Stomach (tissue), 9 donors: ENCODE data around the gene MOCS2. TPM values are rescaled to one million over a fixed set of nuclear protein-coding genes. Genes with fewer than 3 reads are reported as not detected.
A peak's percentile ranks its signal among the peaks of the same experiment; 100 is the strongest.

Experiments used
- DNase-seq, 2 donors: peaks; one replicate each; pipeline versions ENCODE4 v3.0.0 to v3.0.0-alpha.2; 2013 to 2019
- H3K27ac ChIP-seq, 5 donors: fragments of 200-600 bp in 4 of 5; sonication (generic) in 4 of 5; one replicate each; pipeline ENCODE4 v1.5.1; 2013 to 2019; ENCODE audit warnings: mild to moderate bottlenecking in 1 of 5, moderate library complexity in 1 of 5
- H3K27me3 ChIP-seq, 3 donors: fragments of 200-600 bp; sonication (generic); one replicate each; pipeline ENCODE4 v1.5.1; 2017 to 2019; ENCODE audit warnings: mixed run types in 1 of 3
- H3K36me3 ChIP-seq, 4 donors: fragments of 200-600 bp; sonication (generic); 1 replicate in 3 of 4; 2 replicates in 1 of 4; pipeline ENCODE4 v1.5.1; 2016 to 2019
- H3K4me1 ChIP-seq, 4 donors: fragments of 200-600 bp; sonication (generic); one replicate each; pipeline ENCODE4 v1.5.1; 2016 to 2019
- H3K4me3 ChIP-seq, 4 donors: fragments of 200-600 bp; sonication (generic) in 3 of 4; one replicate each; pipeline ENCODE4 v1.5.1; 2016 to 2019; ENCODE audit warnings: mild to moderate bottlenecking in 1 of 4
- H3K9me3 ChIP-seq, 4 donors: fragments of 200-600 bp; sonication (generic); one replicate each; pipeline ENCODE4 v1.5.1; 2016 to 2019
- EP300 ChIP-seq: sonication (generic); formaldehyde crosslinking; IDR thresholded peaks from one replicate; pipeline ENCODE4 v1.6.1; 2017; ENCODE audit warnings: antibody characterized with exemption
- POLR2A ChIP-seq, 4 donors: fragments of 450-650 bp; IDR thresholded peaks; one replicate each; pipeline ENCODE4 v1.6.1; 2016; ENCODE audit warnings: antibody characterized with exemption in 4 of 4, control low read depth in 2 of 4, mild to moderate bottlenecking in 1 of 4, moderate library complexity in 1 of 4
- POLR2AphosphoS5 ChIP-seq, 3 donors: sonication (generic); formaldehyde crosslinking; IDR thresholded peaks; one replicate each; pipeline ENCODE4 v1.6.1; 2016; ENCODE audit warnings: antibody characterized with exemption in 3 of 3
- WGBS, 5 donors: extraction: QIAGEN DNeasy Blood & Tissue Kit in 3 of 5; methylation state at CpG; one replicate each; pipeline versions ENCODE4 v1.1.5 to v1.1.7; 2013 to 2018; 5-methylcytosine and 5-hydroxymethylcytosine counted together
- intact Hi-C: fragments of 100-400 bp; cut with DNase I; formaldehyde crosslinking; loops from one replicate; pipeline ENCODE4 v1.15.1; 2023; ENCODE audit warnings: low total_unique reads
- polyA plus RNA-seq, 3 donors: library from polyadenylated mRNA; stranded (reverse); fragments of 200-250 nt; gene quantifications; one replicate each; pipeline ENCODE4 v1.2.3, GENCODE V29; 2013
- total RNA-seq, 5 donors: library from RNA; depleted of rRNA; stranded (reverse); fragments of >200 nt; gene quantifications; one replicate each; pipeline versions ENCODE4 v1.1.0 to v1.2.3, GENCODE V29; 2014 to 2016
- TF ChIP-seq, protein P1 (sequence below), 7 experiments: fragments of 450-650 bp in 4 of 7; fragments of 200-600 bp in 3 of 7; sonication (generic) in 3 of 7; IDR thresholded peaks; one replicate each; pipeline ENCODE4 v1.5.1; 2016 to 2019; ENCODE audit warnings: antibody characterized with exemption in 7 of 7, control low read depth in 2 of 7, mild to moderate bottlenecking in 1 of 7
- donor health status: healthy with polysubstance abuse.
- donor health status: Bipolar disorder and iron deficiency.
- donor health status: healthy.

MOCS2 gene
- total and polyA plus RNA-seq, 8 donors, result 15.8 to 96.4 (median 39.1) TPM

DNA sequence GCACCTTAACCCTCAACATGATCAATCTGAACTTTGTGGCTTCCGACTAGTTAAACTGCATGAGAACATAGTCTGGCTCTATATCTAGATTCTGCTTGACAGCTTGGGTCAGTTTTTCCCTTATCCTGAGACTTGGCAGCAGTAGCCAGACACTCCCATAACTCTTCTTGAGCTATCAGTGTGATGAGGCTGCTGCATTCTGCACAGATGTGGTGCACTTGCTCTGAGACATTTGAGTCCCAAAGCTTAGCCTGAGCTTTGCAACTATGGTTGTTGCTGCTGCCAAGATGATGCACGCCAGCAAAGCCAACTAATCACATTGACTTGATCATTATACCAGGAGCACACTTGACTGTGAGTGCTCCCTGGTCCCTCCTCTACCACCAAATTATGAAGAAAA is 36.2 kb downstream of the MOCS2 start:
- intact Hi-C loops, result no loop called here
- WGBS, 5 donors, result 61 to 85% (median 77%) methylated on average over 2 of the region's 2 CpGs
- TF ChIP-seq, protein P1, sequence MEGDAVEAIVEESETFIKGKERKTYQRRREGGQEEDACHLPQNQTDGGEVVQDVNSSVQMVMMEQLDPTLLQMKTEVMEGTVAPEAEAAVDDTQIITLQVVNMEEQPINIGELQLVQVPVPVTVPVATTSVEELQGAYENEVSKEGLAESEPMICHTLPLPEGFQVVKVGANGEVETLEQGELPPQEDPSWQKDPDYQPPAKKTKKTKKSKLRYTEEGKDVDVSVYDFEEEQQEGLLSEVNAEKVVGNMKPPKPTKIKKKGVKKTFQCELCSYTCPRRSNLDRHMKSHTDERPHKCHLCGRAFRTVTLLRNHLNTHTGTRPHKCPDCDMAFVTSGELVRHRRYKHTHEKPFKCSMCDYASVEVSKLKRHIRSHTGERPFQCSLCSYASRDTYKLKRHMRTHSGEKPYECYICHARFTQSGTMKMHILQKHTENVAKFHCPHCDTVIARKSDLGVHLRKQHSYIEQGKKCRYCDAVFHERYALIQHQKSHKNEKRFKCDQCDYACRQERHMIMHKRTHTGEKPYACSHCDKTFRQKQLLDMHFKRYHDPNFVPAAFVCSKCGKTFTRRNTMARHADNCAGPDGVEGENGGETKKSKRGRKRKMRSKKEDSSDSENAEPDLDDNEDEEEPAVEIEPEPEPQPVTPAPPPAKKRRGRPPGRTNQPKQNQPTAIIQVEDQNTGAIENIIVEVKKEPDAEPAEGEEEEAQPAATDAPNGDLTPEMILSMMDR (IDR thresholded peaks at IDR 0.05), result no peak
- TF ChIP-seq POLR2AphosphoS5 (IDR thresholded peaks at IDR 0.05), result no peak
- TF ChIP-seq POLR2A (IDR thresholded peaks at IDR 0.05), result no peak
- TF ChIP-seq EP300, result no peak
- Histone ChIP-seq H3K4me3 (no peak overlapping the region), H3K27me3 (no peaks in the 10 kb centered on the region), H3K27ac (no peak overlapping the region), H3K9me3 (no peaks in the 10 kb centered on the region), H3K36me3 (peaks cover 0 to 64% (median 34%) of the 10 kb centered on the region in 4 donors), H3K4me1 (no peaks in the 10 kb centered on the region)
- DNase-seq, result no peak

DNA sequence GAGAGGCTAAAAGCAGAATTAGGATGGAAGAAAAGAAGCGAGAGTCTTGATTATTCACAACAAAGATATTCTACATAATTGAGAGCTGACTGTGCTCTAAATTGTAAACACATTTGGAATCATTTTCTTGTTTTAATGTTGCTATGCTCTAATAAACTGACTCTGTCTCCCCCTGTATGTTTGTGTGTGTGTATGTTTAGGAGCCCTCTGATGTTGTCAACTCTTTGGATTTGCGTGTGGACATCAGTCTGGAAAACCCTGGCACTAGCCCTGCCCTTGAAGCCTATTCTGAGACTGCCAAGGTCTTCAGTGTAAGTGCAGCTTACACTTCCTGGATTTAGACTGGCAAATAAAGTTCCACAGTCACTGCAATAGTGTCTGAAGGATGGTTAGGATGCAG is 37.8 kb downstream of the MOCS2 start:
- no peak overlapping the region for H3K4me3 ChIP-seq
- H3K36me3 ChIP-seq, result peaks cover 0 to 64% (median 39%) of the 10 kb centered on the region in 4 donors
- no peak for DNase-seq
- no peaks in the 10 kb centered on the region for H3K27me3 ChIP-seq
- intact Hi-C loops, result no loop called here
- H3K9me3 ChIP-seq, result no peaks in the 10 kb centered on the region
- no peaks in the 10 kb centered on the region for H3K4me1 ChIP-seq
- H3K27ac ChIP-seq, result peak overlapping the region in 1 of 5 donors; percentile 1
- WGBS, 5 donors, result 70 to 86% (median 78%) methylated on average over 2 of the region's 2 CpGs
- TF ChIP-seq, protein P1 (IDR thresholded peaks at IDR 0.05), result no peak
- TF ChIP-seq POLR2A (IDR thresholded peaks at IDR 0.05) (no peak), EP300 (no peak), POLR2AphosphoS5 (IDR thresholded peaks at IDR 0.05) (no peak)

DNA sequence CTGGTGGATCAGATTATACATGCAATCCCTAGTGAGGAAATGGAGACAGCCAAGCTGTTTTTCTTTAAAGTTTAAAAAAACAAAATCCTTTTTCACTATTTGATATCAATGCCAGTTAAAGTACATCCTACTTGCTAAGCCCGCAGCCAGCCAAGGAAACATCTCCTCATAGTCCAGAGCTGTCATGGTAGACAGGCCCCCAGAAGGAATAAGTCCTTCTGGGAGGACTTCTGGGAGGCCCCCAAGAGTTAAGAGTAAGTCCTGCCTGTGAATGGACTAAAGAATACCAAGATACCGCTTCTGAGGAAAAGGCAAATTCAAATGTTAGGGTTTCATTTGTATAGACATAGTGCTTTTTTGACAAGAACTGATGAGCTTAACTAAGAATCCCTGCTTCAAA is 38.3 kb downstream of the MOCS2 start:
- DNase-seq, result no peak
- TF ChIP-seq EP300 (no peak), POLR2AphosphoS5 (IDR thresholded peaks at IDR 0.05) (no peak), POLR2A (IDR thresholded peaks at IDR 0.05) (no peak)
- TF ChIP-seq, protein P1 (IDR thresholded peaks at IDR 0.05), result no peak
- 82 to 89% (median 87%) methylated on average over 2 of the region's 2 CpGs for WGBS, 5 donors
- Histone ChIP-seq H3K36me3 (peaks cover 0 to 62% (median 38%) of the 10 kb centered on the region in 4 donors), H3K4me1 (no peaks in the 10 kb centered on the region), H3K9me3 (no peaks in the 10 kb centered on the region), H3K4me3 (no peak overlapping the region), H3K27ac (peak overlapping the region in 1 of 5 donors; percentile 1), H3K27me3 (no peaks in the 10 kb centered on the region)
- intact Hi-C loops, result no loop called here

DNA sequence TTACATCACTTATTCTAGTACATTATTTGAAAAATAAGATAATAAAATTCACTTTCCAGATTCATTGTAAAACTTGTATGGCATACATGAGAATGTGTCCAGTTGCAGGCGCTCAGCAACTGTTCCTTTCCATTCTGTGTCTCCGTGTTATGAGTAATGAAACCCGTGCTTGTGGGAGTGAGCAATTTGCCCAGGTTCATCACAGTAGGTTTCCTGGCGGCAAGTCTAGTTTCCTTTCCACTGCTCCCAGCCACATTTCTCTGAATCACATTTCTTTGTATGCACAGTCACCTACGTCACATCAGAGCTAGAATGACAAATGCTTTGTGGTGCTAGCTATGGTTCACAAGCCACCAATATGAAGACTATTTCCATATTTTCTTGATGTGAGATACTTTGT is 39.9 kb downstream of the MOCS2 start:
- intact Hi-C loops, result no loop called here
- Histone ChIP-seq H3K36me3 (peaks cover 0 to 56% (median 26%) of the 10 kb centered on the region in 4 donors), H3K27ac (no peak overlapping the region), H3K9me3 (no peaks in the 10 kb centered on the region), H3K4me3 (no peak overlapping the region), H3K4me1 (no peaks in the 10 kb centered on the region), H3K27me3 (no peaks in the 10 kb centered on the region)
- 83 to 92% (median 88%) methylated on average over 5 of the region's 5 CpGs for WGBS, 5 donors
- TF ChIP-seq POLR2AphosphoS5 (IDR thresholded peaks at IDR 0.05), result no peak
- TF ChIP-seq POLR2A (IDR thresholded peaks at IDR 0.05), result no peak
- TF ChIP-seq EP300, result no peak
- TF ChIP-seq, protein P1 (IDR thresholded peaks at IDR 0.05), result no peak
- DNase-seq, result no peak
